IPS-NIHi7 (cell line): ENCODE results near the gene UBE2D4.
"Not testable (repeated sequence)": the region's sequence is repeated elsewhere in the genome, so short reads cannot be mapped to it uniquely, and the experiment has no call there.

ENCODE experiments used
- DNase-seq: peaks from one replicate; pipeline ENCODE4 v3.0.0; 2012; ENCODE audit warnings: mixed read lengths; ENCODE audit errors: extremely low spot score

Gene UBE2D4

DNA sequence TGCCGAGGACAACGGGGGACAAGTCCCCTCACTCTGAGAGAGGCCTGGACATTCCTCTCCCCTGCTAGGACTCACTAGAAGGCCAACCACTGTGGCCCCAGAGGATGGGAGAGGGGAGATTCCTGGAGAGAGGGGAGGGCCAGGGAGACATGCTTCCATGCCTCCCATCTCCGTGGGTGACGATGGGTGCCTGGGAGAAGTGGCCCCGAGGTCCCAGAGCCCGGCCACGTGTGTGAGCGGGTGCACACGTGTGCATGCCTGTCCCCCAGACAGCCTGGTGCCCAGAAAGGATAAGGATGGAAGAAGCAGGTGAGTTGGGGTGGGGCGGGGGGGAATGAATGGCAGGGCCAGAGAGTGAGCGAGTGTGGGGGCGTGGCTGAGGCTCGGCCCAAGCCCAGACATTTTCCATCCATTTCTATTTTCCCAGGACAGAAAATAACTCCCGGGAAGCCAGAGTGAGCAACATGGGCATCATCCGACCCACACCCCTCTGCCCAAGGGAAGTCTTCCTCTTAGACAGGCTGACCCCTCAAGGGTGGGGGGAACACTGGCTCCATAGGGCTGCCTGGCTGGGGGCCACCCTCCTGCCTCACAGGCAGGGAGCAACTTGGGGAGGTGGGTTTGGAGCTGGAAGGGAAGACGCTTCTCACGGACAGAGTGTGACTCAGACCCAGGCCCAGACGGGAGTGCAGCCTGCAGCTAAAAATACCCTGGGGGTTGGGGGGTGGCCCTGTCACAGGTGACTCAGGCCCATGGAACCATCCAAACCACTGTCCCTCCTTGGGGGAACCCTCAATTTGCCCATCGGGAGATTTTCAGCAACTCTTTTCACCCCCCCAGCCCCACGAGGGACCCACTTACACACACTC lies 42.2 kb downstream of the UBE2D4 start:
- DNase-seq, result not testable (repeated sequence)

GRCh38 chr7:43969586-43969985 lies 43.4 kb downstream of the UBE2D4 start:
- not testable (repeated sequence) for DNase-seq

DNA sequence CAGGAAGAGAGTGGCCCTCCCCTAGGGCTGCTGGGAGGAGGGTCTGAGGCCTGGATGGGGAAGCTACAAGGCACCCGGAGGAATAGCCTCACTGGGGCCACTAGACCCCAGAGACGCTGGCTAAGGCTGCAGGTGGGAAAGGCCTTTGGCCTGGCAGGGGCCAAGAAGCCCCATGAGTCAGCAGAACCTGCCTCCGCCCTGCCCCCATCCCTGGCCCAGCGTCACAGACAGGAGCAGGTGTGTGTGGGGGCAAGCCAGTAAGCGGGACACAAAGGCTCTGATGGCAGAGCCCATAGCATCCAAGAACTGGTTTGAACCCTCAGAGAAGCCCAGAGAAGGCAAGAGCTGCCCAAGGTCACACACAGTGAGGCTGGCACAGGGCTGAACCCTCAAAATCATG lies 44.5 kb downstream of the UBE2D4 start:
- DNase-seq, result not testable (repeated sequence)

DNA sequence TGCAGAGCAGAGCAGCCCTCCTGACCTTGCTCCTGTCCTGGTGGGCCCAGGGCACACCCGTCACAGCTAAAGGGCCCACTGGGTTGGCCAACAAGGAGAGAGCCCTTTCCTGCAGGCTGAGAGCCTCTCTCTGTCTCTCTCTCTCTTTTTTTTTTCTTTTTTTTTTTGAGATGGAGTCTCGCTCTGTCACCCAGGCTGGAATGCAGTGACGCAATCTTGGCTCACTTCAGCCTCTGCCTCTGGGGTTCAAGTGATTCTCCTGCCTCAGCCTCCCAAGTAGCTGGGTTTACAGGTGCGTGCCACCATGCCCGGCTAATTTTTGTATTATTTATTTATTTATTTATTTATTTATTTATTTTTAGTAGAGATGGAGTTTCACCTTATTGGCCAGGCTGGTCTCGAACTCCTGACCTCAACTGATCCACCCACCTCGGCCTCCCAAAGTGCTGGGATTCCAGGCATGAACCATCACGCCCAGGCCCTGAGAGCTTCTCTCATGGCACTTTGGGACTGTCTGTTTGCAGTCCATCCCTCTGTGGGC lies 47.9 kb downstream of the UBE2D4 start:
- DNase-seq, result not testable (repeated sequence)

- not testable (repeated sequence) for DNase-seq
These were observed 48.7 kb downstream of the UBE2D4 start for GRCh38 chr7:43974725-43975482.

DNA sequence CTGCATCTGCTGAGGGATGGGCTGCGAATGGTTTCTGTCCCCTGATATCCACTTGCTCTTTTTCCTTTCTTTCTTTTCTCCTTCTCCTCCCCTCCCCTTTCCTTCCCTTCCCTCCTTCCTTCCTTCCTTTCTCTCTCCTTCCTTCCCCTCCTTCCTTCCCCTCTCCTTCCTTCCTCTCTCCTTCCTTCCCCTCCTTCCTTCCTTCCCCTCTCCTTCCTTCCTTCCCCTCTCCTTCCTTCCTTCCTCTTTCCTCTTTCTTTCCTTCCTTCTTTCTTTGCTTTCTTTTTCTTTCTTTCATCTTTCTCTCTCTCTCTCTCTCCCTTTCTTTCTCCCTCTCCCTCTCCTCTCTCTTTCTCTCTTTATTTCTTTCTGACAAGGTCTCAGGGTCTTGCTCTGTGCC lies 51.3 kb downstream of the UBE2D4 start:
- DNase-seq, result no peak

DNA sequence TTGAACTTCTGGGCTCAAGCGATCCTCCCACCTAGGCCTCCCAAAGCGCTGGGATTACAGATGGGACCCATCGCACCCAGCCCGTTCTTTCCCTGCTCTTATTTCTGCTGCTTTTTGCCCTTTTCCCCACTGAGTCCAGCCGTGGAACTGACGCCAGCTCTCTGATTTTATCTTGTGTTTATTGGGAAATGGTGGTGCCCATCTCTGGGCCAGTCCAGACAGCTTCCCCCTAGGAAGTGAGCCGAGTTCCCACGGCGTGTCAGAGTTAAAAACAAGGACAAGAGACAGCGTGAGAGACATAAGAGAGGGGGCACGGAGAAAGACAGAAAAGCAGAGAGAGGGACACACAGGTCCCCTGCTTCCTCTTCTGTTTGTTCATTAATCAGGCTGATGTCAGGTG lies 51.9 kb downstream of the UBE2D4 start:
- DNase-seq, result not testable (repeated sequence)

DNA sequence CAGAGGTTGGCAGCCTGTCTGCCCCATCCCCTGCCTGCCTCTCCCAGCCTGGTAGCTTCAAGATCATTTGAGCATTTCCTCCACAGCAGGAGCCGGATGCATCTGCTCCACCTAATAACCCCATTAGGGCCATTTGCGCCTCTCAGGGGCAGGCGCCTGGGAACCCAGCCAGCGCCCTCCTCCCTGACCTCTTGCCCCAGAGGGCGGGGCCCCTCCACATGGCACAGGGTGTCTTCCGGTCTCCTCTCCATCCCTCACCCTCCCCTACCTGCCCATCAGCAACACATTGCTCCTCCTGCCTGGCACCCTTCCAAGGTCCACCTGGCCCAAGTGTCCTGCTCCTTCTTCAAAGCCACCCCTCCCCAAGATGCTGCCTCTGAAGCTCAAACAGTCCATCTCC lies 56.6 kb downstream of the UBE2D4 start:
- DNase-seq, result not testable (repeated sequence)

GRCh38 chr7:43983736-43984135 lies 57.5 kb downstream of the UBE2D4 start:
- DNase-seq, result not testable (repeated sequence)

DNA sequence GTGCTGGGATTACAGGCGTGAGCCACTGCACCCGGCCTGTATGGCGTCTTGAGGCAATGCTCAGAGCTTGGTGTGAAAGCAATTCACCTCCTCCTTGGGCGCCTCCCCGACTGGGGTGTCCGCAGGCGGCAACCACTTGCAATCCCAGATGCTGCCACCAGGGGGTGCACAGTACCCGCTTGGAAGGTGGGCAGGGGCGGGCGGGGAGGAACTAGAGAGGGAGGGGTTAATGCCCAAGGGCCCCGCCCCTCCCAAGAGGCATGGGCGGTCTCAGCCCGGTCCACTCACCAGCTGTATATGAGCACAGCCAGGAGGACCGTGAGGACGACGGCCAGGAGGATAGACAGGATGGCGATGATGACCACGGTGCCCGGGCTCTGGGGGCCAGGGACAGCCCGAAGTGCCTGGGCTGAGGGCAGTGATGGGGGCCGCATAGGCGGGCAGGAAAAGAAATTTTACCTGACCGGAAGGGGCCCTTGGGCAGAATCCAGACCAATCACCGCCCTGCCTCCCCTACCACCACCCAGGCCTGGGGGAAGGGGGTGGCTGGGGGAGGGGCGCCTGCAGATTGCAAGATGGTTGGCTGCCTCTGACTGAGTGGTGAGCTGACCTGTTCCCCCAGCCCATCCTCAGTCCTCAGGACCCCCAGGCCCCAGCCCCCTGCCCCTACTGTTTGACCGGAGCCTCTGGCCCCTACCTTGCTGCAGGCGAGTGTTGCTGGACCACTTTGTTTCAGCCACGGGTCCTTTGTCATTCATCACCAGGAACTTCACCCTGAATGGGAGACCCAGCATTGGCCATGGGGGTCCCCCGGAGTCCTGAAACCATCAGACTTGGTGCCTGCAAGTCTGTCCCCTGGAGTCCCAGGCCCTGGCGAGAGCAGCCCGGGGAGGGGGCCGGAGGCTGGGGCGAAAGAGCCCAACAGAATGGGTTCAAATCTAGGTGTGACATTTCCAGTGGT lies 59.9 kb downstream of the UBE2D4 start:
- peak; percentile 69 for DNase-seq

DNA sequence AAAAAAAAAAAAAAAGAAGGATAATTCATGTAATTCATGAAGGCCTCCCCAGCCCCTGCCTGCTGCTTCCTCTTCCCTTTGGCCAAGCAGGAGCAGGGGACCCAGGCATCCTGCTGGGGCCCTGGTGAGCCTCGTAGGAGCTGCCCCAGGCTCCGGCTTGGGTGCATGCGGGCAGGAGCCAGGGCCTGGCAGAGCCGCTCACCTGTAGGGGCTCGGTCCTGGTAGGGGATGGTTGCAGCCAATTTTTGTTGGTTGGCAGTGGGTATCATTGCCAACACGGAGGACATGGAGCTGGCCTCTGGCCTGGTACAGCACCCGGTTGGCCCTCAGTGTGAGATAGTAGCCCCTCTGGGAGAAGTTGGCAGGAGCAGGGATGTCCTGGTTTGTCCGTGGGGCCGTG lies 61.2 kb downstream of the UBE2D4 start:
- DNase-seq, result not testable (repeated sequence)

DNA sequence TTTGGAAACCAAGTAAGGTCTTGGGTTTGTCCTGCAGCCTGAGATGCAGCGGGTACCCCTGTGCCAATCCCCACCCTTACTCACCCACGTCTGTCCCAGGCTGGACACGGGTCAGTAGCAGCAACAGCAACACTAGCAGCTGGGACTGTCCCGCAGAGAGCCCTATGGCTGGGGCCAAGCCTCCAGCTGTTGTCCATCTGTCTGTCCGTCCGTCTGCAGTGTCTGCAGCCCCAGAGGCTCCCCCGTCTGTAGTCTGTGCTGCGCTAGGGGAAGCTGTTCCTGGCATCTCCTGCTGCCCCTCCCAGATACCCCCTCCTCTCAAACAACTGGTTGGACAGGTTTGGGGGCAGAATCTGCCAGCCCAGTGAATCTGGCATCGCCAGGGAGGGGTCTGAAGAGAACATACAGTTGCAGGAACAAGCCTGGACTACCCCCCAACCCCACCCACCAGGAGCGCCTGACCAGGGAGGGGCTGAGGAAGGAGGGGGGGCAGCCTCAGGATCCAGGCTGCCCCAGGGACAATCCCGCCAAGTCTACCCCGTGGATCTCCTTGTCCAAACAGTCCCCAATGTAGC lies 63.9 kb downstream of the UBE2D4 start:
- DNase-seq, result not testable (repeated sequence)

DNA sequence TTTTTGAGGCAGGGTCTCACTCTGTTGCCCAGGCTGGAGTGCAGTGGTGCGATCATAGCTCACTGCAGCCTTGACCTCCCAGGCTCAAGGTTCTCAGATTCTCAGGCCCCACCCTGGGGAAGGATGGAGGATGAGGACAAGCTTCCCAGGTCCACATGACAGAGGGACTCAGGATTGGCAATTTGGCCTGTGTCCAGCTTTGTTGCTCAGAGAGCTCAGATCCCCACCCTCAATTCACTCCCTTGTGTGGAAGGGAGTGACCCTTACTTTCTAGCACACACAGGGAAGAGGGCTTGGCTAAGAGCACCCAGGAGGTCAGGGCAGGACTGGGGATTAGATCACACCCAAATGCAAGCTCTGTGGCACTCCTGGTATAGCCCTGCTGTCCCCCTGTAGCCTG lies 64.6 kb downstream of the UBE2D4 start:
- DNase-seq, result not testable (repeated sequence)

DNA sequence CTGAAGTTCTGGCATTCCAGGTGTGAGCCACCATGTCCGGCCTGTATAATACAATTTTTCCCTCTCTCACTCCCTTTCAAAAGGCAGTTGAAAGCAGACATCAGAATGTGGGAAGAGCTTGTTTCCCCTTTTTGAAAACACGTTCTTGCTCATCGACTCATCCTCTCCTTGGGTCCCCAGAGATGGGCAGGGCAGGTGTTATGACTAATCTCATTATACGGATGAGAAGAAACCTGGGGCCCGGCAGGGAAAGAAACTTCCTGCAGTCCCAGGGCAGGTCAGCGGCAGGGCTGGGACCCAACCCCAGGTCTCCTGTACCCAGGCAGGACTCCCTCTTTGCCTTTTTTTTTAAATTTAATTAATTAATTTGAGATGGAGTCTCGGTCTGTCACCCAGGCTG lies 66.7 kb downstream of the UBE2D4 start:
- DNase-seq, result not testable (repeated sequence)

GRCh38 chr7:43994681-43995080 lies 68.4 kb downstream of the UBE2D4 start:
- not testable (repeated sequence) for DNase-seq

DNA sequence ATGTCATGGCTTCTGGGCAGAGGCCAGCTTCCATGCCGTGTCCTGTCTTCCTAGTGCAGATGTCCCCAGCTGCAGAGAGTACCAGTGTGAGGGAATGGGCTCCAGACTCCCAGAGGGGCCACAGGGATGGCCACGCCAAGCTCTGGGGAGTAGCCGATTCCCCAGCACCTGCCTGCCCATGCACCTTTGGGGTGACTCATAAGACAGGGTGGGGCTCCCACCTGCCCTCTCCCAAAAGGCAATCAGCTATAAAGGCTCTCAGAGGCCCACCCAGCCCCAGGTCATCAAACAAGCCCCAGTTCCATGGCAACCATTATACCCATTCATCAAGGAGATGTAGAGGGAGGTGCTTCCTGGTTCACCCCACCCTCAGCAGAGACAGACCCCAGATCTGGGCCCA lies 71.3 kb downstream of the UBE2D4 start, which contains the start of gene SPDYE1:
SPDYE1 (plus strand) TSS at position 366 of the 400 bp plus-strand sequence. CDS start 2,053 bp downstream, outside the sequence.
- DNase-seq, result not testable (repeated sequence)
